Activated naive CD8-positive, alpha-beta T cell treated with anti-CD3 and anti-CD28 coated beads for 36 hours (primary cell): ENCODE data around the gene GNB1L. TPM values are rescaled to one million over a fixed set of nuclear protein-coding genes. Genes with fewer than 3 reads are reported as not detected.

Experiments
- DNase-seq: peaks from one replicate; pipeline ENCODE4 v3.0.0; 2021
- H3K27ac Mint-ChIP-seq: one replicate; pipeline ENCODE4 v1.8.0; 2022; ENCODE audit warnings: mild to moderate bottlenecking, moderate library complexity, mixed read lengths
- H3K27me3 Mint-ChIP-seq: one replicate; pipeline ENCODE4 v1.8.0; 2022; ENCODE audit warnings: mild to moderate bottlenecking, mixed read lengths
- H3K36me3 Mint-ChIP-seq: one replicate; pipeline ENCODE4 v1.8.0; 2021; ENCODE audit warnings: mild to moderate bottlenecking, mixed read lengths
- H3K4me1 Mint-ChIP-seq: one replicate; pipeline ENCODE4 v1.8.0; 2021; ENCODE audit warnings: mixed read lengths
- H3K4me3 Mint-ChIP-seq: one replicate; pipeline ENCODE4 v1.8.0; 2022; ENCODE audit warnings: mild to moderate bottlenecking, moderate library complexity, mixed read lengths
- H3K9me3 Mint-ChIP-seq: one replicate; pipeline ENCODE4 v1.8.0; 2022; ENCODE audit warnings: mixed read lengths
- total RNA-seq, 2 experiments: library from RNA; stranded (reverse); gene quantifications; one replicate each; pipeline ENCODE4 v1.2.3, GENCODE V29; 2021

The GNB1L gene
- total RNA-seq, 2 experiments from 2014 or later, result 14.5 TPM

DNA sequence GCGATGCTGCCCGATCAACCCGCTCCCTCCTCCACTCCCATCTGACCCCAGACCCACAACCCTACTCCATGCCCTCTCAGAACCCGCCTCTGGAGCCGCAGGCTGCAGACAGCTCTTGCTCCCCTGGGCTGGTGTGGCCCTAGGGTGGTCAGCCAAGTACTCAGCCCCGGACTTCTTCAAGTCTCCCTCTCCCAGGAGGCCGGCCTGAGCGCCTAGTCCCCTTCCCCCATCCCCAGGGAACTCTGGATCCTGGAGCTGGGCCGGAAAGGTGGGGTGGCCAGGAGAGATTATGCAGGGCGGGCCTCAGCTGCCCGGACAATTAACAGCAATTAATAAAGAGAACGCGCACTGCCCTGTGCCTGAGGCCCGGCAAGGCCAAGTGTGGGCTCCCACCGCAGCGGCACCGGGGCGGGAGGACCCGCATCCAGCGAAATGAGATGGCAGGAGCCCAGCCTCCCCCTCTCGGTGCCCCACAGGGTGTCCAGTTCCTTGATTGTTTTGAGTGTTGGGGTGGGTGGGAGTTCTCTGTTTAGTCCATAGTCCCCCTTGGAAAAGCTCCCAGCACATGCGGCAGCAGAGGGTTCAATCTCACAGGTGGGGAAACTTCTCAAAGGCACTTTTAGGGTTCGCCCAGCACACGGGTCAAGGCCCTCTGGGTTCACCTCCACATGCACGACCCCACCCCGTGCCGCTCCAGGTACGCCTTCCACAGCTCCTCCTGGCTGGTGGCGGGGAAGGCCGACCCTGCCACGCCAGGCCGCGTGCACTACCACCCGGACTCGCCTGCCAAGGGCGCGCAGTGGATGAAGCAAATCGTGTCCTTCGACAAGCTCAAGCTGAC, 91.0 kb downstream of the GNB1L start:
- Mint-ChIP-seq H3K9me3 (no peaks in the 10 kb centered on the region), H3K4me1 (peaks cover 17% of the 10 kb centered on the region), H3K36me3 (no peaks in the 10 kb centered on the region)

DNA sequence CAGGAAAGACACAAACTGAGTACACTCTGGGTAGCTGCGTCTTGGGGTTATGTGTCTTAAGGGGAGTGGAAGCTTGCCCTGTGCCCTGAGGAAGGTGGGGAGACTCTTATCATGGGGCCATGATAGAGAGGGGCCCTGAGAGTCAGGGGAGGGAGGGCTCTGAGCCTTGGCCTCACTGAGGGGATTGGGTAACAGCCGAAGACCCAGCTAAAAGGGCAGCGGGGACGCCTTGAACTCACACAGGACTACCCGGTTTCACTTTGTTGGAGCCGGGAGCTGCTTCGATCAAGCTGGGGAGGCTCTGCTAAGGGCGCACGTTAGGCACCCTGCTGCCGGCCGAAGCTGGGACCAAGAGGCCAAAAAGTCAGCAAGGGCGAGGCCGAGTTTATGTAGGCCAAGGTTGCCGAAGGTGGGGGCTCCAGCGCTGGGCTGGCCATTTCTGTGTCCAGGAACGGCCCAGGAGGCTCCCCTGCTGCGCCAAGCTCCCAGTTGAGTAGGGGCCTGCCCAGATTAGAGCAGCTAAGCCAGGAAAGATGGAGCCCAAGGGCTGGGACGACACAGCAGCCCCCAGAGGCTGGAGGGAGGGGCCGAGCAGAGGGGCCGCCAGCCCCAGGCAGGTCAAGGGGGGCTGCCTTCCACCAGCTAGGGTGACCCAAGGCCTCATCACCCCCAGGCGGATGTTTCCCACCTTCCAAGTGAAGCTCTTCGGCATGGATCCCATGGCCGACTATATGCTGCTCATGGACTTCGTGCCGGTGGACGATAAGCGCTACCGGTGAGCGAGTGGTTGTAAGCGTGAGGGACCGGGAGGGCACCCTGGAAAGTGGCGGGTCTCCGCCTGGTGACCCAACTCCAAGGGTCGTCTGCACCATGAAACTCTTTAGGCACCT, 91.9 kb downstream of the GNB1L start:
- Mint-ChIP-seq H3K36me3 (no peaks in the 10 kb centered on the region), H3K9me3 (no peaks in the 10 kb centered on the region), H3K4me1 (peaks cover 17% of the 10 kb centered on the region), H3K4me3 (no peak overlapping the region), H3K27me3 (peaks cover 74% of the 10 kb centered on the region), H3K27ac (no peak overlapping the region)
- DNase-seq, result no peak

More for the DNA sequence above, 91.0 kb downstream of the GNB1L start:
- no peak for DNase-seq
- no peak overlapping the region for H3K27ac Mint-ChIP-seq
- H3K27me3 Mint-ChIP-seq, result peaks cover 78% of the 10 kb centered on the region
- H3K4me3 Mint-ChIP-seq, result no peak overlapping the region

DNA sequence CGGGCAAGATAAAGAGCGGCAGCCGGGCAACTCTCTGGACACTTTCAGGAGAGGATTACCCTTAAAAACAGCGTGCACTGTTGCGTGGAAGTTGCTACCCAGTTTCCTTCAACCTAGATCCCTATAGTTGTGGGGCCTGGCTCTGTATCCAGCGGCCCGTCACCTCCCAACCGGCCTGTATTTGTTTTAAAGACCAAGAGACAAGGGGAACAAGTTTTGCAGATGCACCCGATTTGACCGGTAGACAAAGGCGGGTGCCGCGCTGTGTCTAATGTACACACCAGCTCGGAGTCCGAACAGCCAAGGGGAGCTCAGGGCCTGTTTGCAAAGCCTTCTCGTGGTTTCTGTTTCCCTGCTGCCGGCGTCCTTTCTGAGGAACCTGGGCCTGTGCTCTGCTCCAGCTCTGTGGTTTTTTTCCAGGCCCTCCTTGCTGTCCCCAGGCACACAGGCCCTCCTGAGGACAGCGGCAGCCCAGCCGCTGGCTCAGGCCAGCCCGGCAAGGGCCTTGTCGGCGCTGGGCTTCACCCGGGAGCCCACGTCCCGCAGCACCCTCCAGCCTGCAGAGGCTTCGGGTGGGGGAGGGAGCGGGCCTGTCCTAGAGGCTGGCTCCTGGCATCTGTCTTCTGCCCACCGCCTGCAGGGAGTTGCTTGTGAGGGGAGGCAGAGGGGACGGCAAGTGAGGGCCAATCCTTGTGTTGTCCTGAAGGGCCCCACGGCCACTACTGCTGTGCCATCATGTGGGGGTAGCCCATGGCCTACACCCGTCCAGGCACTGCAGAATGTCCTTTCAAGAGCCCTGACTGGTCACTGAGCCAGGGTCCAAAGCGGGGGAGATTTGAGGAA, 92.7 kb downstream of the GNB1L start:
- no peak for DNase-seq
- H3K27ac Mint-ChIP-seq, result no peak overlapping the region
- H3K27me3 Mint-ChIP-seq, result peaks cover 74% of the 10 kb centered on the region
- H3K9me3 Mint-ChIP-seq, result no peaks in the 10 kb centered on the region
- H3K4me3 Mint-ChIP-seq, result peak overlapping the region; percentile 45
- peaks cover 20% of the 10 kb centered on the region for H3K4me1 Mint-ChIP-seq
- H3K36me3 Mint-ChIP-seq, result no peaks in the 10 kb centered on the region

DNA sequence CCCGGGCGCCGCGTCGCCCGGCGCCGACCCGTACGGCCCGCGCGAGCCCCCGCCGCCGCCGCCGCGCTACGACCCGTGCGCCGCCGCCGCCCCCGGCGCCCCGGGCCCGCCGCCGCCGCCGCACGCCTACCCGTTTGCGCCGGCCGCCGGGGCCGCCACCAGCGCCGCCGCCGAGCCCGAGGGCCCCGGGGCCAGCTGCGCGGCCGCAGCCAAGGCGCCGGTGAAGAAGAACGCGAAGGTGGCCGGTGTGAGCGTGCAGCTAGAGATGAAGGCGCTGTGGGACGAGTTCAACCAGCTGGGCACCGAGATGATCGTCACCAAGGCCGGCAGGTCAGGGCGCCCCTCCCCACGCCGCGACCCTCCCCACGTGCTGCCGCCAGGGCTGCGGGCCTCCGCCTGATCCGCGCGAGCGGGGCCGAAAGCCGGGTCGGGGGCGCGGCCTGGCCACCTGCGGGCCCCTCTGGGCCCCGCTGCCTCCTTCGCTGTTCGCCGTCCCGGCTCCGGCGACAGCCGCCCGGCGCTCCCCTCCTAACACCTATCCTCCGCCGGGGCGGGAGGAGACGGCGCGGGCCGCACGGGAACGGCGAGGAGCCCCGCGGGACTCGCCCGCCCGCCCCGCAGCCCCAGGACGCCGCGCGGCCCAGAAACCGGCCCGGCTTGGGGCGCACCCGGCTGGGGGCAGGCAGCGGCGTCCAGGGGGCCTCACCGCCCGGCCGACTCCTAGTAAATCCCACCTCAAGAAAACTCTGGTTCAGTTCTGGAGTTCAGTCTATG, 93.5 kb downstream of the GNB1L start:
- no peaks in the 10 kb centered on the region for H3K36me3 Mint-ChIP-seq
- peaks cover 22% of the 10 kb centered on the region for H3K4me1 Mint-ChIP-seq
- H3K27ac Mint-ChIP-seq, result no peak overlapping the region
- peak overlapping the region; percentile 45 for H3K4me3 Mint-ChIP-seq
- H3K9me3 Mint-ChIP-seq, result no peaks in the 10 kb centered on the region
- no peak for DNase-seq
- peaks cover 77% of the 10 kb centered on the region for H3K27me3 Mint-ChIP-seq

- peak within 1 kb of the TSS; percentile 78 for H3K4me3 Mint-ChIP-seq
- peaks cover 26% of the 10 kb centered on the region for H3K4me1 Mint-ChIP-seq
- H3K9me3 Mint-ChIP-seq, result no peaks in the 10 kb centered on the region
- no peak for DNase-seq
- no peak within 1 kb of the TSS for H3K27ac Mint-ChIP-seq
- no peaks in the 10 kb centered on the region for H3K36me3 Mint-ChIP-seq
- peaks cover 81% of the 10 kb centered on the region for H3K27me3 Mint-ChIP-seq
Observed at GRCh38 chr22:19760058-19760950, 94.4 kb downstream of the GNB1L start, which contains the start of gene TBX1. Gene TBX1 (plus strand): TSS chr22:19760778. CDS start chr22:19760844, 66 bp downstream.

- Mint-ChIP-seq H3K9me3 (no peaks in the 10 kb centered on the region), H3K4me3 (peak overlapping the region; percentile 78), H3K36me3 (no peaks in the 10 kb centered on the region), H3K27me3 (peaks cover 81% of the 10 kb centered on the region), H3K27ac (no peak overlapping the region), H3K4me1 (peaks cover 25% of the 10 kb centered on the region)
- DNase-seq, result no peak
Observed at GRCh38 chr22:19759427-19760057, 95.1 kb downstream of the GNB1L start.

DNA sequence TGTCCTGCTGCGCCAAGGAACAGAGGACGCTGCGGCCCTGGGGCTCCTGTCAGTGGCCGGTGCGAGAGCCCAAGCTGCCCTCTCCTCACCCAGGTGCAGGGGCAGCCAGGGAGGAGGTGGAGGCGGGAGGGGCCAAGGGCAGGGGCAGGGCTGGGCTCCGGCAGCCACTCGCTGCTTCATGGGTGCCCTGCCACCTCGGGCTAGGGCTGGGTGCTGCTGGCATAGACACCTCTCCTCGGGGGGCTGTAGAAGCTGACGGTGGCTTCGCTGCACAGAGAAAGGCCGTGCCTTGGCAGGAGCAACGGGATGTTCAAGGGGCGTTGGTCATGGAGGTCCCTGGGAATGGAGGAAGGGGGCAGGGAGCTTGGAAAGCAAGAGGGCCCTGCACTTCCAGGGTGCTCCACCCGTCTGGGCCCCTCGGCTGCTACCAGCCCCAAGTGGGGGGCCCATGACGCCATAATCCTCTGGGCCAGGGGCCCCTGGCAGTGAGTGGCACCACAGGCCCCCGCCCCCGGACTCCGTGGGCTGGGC, 95.7 kb downstream of the GNB1L start:
- H3K4me3 Mint-ChIP-seq, result no peak overlapping the region
- peaks cover 81% of the 10 kb centered on the region for H3K27me3 Mint-ChIP-seq

DNA sequence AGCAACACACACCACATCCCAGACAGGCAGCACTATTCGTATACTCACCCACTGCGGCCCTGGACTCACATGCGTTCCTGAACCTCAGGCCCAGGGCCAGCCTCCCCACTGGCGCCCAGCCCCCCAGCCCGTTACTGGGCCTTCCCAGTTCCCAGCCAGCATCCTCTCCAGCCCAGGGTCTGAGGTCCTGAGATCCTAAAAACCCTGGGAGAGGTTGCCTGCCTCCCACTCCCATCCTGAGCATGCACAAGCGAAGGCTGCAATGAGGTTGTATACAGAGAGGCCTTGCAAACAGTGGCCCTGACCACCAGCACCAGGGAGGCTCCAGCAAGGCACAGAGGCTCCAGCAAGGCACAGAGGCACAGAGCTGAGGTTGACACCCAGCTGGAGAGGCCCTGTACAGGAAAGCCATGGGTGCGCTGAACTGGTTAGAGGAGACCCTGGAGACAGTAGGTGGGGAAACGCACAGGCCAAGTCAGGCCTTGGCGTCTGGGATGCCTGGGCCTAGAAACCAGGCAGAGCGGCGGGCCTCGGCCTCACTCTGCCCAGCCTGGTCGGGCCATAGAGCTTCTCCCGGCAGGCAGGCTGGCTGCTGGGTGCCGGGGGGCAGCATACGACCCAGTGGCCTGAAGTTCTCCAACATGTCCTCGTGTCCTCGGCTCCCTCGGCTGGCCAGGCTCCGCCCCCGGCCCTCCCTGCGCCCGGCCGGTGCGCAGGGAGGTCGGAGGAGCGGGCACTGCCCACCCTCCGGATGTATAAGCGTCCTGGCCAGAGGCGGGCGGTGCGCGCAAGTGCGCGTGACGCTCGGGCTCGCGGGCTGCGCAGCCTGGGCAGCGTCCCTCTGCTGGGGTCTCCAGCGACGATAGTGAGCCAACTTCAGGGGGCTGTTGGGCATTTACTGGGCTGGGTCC, 96.4 kb downstream of the GNB1L start:
- Mint-ChIP-seq H3K27me3 (peaks cover 78% of the 10 kb centered on the region), H3K27ac (no peak overlapping the region), H3K4me1 (peaks cover 25% of the 10 kb centered on the region), H3K4me3 (no peak overlapping the region), H3K9me3 (no peaks in the 10 kb centered on the region), H3K36me3 (no peaks in the 10 kb centered on the region)
- no peak for DNase-seq

More for the DNA sequence above, 95.7 kb downstream of the GNB1L start:
- Mint-ChIP-seq H3K27ac (no peak overlapping the region), H3K9me3 (no peaks in the 10 kb centered on the region), H3K36me3 (no peaks in the 10 kb centered on the region), H3K4me1 (peaks cover 25% of the 10 kb centered on the region)
- no peak for DNase-seq

DNA sequence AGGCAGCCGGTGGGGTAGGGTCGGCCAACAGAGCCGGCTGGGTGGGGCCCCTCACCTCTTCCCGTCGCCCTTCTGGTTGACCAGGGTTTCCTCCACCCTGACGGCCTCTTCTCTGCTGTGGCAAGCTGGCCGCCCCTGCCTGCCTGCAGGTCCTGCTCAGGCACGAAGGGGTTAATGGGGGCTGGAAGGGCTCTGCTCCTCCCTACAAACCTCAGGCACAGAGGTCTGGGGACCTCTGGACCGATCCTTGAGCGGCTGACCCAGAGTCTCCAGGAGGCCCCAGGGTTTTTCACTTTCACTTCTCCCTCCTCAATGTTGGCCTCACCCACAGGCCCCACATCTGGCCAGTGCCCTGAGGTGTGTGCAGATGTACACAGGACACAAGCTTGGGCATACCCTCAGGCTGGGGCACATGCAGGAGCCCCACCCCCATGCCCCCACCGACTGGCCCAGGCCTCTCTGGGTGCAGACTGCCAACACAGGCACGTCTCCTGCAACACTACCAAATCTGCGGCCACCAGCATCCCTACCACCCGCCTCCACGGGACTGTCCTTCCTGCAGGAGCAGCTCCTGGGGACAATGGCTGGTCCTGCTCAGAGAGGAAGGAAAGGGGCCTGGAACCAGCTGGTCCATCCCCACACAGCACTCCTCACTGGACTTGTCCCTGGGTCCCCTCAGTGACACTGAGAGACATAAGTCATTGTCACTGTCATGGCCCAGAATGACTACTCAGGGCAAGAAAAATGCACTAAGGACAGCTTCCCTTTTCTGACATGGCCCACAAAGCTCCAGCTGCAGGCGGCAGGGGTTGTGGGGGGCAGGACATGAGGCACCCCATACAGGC, 97.3 kb downstream of the GNB1L start:
- Mint-ChIP-seq H3K4me3 (peak overlapping the region; percentile 32), H3K9me3 (no peaks in the 10 kb centered on the region), H3K36me3 (no peaks in the 10 kb centered on the region), H3K27me3 (peaks cover 70% of the 10 kb centered on the region), H3K4me1 (peaks cover 25% of the 10 kb centered on the region), H3K27ac (no peak overlapping the region)
- DNase-seq, result no peak

DNA sequence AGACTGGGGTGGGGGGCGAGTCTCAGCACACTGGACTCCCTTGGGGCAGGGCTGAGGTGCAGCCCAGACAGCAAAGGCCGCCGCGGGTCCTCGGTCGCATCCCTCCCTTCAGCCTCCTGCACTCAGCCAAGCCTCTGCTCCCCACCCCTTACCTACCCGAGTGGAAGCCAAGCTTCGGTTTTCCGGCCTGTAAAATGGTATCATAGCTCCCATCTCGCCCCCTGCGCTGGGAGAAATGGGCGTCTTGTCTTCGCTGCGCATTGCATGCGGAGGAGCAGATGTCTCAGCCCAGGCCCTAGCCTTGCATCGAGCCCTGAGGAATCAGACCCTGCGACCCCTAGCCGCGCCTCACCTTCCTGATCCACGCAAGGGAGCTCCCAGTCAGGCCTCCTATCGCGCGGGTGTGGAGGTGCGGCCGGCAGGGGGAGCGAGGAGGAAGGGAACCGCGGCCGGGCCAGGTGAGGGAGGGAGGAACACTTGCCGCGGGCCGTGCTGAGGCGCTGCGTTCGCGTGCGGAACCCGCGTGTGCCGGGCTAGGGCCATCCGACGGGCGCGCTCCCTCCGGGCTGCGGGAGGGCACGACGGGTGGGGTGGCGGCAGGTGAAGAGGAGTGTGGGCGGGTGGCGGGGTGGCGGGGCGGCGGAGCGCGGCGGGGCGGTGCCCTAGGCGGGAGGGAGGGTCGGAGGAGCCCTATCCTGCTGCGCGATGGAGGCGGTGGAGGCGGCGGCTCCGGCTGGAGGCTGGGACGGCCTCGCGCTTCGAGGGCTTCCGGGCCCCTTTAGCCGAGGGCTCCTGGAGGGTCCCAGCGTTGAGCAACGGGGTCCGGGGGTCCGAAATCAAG, 98.2 kb downstream of the GNB1L start:
- DNase-seq, result peak; percentile 67
- peak overlapping the region; percentile 4 for H3K4me3 Mint-ChIP-seq
- peaks cover 22% of the 10 kb centered on the region for H3K4me1 Mint-ChIP-seq
- H3K27ac Mint-ChIP-seq, result no peak overlapping the region
- no peaks in the 10 kb centered on the region for H3K9me3 Mint-ChIP-seq
- peaks cover 63% of the 10 kb centered on the region for H3K27me3 Mint-ChIP-seq
- H3K36me3 Mint-ChIP-seq, result no peaks in the 10 kb centered on the region
